Stimulated activated CD4-positive, alpha-beta T cell treated with anti-CD3 and anti-CD28 coated beads, TNF-alpha, amount 100 ng/mL, for 4 hours (primary cell): ENCODE results near the gene TGFB3.
A peak's percentile ranks its signal among the peaks of the same experiment; 100 is the strongest.
"Not testable (repeated sequence)": the region's sequence is repeated elsewhere in the genome, so short reads cannot be mapped to it uniquely, and the experiment has no call there.

Source experiments
- DNase-seq, 3 experiments: peaks; one replicate each; pipeline ENCODE4 v3.0.0-alpha.2; 2020; ENCODE audit warnings: low read depth in 3 of 3

Gene TGFB3

DNA sequence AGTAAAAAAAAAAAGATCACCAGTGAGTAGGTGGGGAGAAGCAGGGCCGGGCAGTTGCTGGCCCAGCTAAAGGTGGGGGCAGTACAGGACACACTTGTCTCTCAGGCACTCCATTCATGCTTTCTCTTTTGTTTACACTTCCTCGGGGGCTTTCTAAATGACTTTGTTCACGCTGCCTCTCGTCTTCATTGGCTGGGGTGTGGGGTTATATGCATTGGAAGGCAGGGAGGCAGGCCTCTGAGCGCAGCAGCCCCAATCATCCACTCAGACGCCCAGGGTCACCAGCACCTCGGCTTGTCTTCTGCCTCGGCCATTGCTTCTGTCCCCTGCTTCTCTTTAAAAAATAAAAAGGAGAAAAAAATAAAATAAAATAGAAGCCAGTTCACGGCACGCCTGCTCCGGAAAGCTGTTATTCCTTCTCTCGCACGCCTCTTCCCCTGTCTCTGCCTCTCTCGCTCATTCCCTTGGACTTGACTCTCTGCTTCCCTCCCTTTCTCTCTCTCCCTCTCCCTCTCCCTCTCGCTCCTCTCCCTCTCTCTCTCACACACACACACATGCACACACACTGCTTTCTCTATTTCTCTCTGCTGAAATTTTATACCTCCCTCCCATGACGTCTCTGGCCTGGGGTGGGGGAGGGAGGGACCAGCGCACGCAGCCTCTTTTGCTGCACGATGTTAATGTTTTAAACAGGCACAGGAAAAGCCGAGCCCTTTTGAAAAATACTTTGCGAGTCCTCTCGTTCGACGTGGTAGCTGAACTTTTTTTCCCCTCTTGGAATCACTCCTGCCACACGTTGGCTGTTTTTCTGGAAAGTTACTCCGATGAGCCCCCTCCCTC lies at the start of gene TGFB3:
Gene TGFB3 (minus strand): TSS at position 570 of the 840 bp plus-strand sequence. CDS start 1,102 bp downstream, outside the sequence.
- peak; percentile 23 to 38 (median 38) for DNase-seq

DNA sequence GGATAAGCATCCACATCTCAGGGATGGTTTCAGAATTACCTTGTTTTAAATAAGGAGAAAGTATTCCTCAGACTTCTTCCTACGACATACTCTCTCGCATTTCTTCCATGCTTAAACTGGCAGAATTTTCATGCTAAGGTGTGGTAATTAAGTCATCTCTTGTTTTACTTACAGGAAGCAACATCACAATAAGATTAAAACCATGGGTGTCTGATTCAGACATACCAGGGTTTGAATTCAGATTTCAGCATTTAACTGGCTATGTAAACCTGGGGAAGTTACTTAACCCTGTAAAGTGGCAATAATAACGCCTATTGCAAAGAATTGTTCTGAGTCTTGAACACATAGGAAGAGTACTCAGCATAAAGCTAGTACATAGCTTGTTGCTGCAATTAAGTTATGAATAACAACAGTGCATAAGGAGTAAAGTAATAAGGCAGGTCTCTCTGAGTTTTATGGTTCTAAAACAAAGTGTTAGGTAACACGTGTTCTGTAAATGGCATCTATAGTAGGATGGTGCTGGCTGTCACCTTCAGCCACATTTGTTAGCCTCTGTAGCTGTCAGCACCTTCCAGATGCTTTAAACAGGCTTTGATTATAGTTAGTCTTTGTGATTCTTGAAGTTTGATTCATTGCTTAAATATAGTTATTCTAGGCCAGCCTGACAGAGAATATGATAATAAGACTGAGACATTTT lies 42.6 kb upstream of the TGFB3 start:
- no peak for DNase-seq

GRCh38 chr14:76023757-76024156 lies 42.0 kb upstream of the TGFB3 start:
- DNase-seq = no peak

DNA sequence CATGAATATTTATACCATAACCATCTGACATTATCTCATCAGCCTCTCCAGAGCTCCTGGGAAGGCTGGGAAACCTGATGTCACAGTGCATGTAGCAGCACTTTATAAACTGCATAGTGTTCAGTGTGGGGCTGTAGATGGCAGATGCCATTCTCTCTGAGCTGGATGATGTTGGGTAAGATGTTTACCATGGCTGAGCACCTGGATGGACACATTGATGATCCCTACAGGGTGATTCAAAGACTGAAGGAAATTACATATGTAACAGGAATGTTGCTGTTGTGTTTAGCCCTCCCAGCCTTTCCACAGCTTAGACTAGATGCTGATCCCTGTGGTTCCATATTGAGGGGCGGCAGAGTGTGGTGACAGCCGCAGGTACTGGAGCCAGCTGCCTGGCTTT lies 41.2 kb upstream of the TGFB3 start:
- no peak for DNase-seq

GRCh38 chr14:76019676-76020075 lies 37.9 kb upstream of the TGFB3 start:
- DNase-seq = no peak

DNA sequence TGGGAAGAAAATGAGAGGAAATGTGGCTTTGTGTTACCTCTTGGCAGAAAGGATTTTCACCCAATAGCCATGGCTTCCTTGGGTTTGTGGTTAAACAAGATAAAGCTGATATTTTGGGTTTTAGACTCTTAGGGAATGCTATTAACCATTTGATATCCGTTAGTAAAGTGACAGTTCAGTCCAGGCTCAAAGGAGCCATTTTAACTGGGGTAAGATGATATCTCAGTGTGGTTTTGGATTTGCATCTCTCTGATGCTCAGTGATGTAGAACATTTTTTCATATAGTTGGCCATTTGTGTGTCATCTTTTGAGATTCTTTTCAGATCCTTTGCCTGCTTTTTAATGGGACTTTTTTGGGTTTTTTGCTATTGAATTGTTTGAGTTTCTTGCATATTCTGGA lies 33.9 kb upstream of the TGFB3 start:
- DNase-seq = no peak

GRCh38 chr14:76015191-76015590 lies 33.4 kb upstream of the TGFB3 start:
- DNase-seq = no peak

DNA sequence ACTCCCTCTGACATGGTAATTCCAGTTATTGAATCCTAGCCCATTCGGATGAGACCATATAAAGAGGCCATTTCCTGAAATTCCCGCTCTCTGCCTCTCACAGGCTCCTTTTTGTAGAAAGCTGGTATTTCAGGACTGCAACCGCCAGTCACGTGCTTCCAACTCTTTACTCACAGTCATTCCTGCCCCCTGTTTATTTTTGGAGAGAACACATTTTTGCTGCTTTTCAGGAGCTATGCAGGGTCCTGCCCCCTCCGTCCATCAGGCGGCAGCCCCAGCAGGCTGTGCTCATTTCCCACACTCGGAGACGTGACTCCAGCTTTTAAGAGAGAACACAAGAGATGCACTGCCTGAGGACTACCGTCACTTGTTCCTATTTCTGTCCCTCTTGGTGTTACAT lies 30.6 kb upstream of the TGFB3 start:
- DNase-seq = no peak

DNA sequence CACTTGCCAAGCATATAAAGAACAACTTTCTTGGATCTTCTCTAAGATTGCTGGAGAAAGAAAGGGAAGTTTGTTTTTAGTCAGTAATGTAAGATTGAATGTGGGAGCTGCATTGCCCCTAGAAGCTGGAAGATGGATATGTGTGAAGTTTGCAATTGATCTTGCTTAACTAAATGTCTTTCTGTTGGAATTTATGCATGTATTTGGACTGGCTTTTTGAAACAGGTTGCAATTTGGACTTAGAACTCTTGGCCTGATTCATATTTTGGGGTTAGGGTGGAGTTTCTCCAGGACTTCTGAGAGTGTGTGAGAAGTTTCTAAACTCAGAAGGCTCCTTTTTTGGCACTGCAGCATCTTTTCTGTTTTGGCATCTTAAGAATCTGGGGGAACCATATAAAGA lies 30.1 kb upstream of the TGFB3 start:
- no peak for DNase-seq

GRCh38 chr14:76009627-76010026 lies 27.8 kb upstream of the TGFB3 start:
- not testable (repeated sequence) for DNase-seq

- DNase-seq = no peak
These were observed 26.1 kb upstream of the TGFB3 start for GRCh38 chr14:76007852-76008251.

GRCh38 chr14:76007379-76007778 lies 25.6 kb upstream of the TGFB3 start:
- no peak for DNase-seq

DNA sequence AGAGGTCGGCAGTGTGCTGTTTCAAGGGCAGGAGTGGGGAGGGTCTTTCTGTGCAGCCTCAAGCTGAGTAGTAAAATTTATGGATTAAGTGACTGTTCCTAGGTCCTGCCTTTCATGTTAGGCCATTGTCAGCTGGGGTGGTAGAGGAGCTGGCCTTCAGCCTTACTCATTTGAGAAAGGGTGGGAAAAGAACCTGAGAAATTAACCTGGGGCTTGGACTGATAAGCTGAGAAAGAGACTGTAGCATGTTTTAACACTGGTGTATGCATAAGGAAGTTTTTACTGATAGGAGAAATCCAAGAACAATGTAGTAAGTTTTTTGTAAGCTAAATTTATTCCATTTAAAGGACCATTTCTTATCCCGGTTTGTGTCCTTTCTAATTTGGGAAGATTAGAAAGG lies 24.5 kb upstream of the TGFB3 start:
- no peak for DNase-seq

- no peak for DNase-seq
These were observed 20.6 kb upstream of the TGFB3 start for GRCh38 chr14:76002383-76002782.

DNA sequence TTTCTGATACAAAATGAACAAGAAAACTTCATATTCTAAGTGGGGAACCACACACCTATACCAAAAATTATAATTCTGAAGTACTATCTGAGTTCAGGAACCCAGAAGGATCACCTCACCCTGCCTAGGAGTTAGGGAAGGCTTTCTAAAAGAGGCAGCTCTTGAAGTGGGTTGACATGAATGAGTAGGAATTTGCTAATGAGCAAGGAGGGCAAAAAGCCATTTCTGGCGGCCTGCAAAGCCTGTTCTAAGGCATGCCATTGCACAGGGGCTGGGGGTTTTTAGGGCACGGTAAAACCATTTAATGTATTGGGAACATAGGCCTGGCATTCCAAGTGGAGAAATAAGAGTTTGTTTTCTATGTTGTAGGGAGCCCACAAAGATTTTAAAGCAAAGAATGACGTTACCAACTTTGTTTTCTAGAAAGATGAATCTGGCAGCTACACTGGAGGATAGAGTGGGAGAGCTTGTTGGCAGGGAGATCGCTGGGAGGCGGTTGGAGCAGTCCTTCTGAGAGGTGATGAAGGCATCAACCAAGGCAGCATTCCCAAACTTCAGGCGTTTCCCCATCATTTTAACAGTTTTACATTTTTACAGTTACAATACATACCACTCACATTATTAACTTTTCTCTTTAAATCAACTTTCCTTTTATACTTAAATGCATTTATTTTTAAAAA lies 17.9 kb upstream of the TGFB3 start:
- DNase-seq = no peak

DNA sequence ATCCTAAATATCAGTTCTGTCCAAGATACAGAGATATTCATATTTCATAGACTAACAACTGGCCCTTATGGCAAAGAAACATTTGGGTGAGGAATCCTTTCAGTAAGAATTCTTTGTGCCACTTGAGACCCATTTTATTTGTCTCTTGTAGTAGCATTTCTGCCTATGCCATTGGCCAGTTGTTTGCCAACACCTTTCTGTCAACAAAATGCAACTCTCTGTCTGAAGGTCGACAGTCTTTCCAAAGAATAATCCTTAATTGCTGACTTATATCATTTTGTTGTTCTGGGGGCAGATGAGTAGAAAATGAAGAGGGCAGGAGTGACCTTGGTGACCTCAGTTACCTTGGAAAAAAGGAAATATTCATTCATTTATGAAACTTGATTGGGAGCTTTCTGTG lies 14.7 kb upstream of the TGFB3 start:
- no peak for DNase-seq

GRCh38 chr14:75995372-75996041 lies 13.7 kb upstream of the TGFB3 start:
- no peak for DNase-seq

DNA sequence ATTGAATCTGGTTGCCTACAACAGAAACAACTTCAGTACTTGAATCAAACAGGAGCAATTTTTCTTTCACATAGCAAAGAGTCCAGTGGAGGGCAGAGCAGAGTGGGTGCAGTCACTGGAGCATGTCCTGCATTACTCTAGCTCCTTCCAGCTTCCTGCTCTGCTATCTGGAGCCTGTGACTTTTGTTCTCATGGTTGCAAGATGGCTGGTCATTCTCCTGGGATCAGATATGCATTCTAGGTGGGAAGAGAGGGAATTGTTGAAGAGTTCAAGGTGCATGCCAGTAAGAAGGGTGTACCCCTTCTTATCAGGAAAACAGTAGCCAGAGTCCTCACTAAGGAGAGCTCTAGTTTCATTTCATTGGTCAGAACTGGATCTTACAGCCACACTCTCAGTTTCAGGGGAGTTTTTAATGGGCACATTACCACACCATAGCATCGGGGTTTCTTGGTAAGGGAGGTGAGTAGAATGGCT lies 11.8 kb upstream of the TGFB3 start:
- DNase-seq = no peak

- no peak for DNase-seq
These were observed 10.0 kb upstream of the TGFB3 start for GRCh38 chr14:75991753-75992152.

- DNase-seq = no peak
These were observed 8.5 kb upstream of the TGFB3 start for GRCh38 chr14:75990297-75990696.

GRCh38 chr14:75989134-75989533 lies 7.3 kb upstream of the TGFB3 start:
- no peak for DNase-seq
